Ureter (tissue), 1 donor: ENCODE data around the gene NT5C3A. TPM values are rescaled to one million over a fixed set of nuclear protein-coding genes. Genes with fewer than 3 reads are reported as not detected.
"Not testable (repeated sequence)": the region's sequence is repeated elsewhere in the genome, so short reads cannot be mapped to it uniquely, and the experiment has no call there.

Source experiments
- DNase-seq: peaks from one replicate; pipeline ENCODE4 v3.0.0-alpha.2; 2020; ENCODE audit warnings: low spot score
- total RNA-seq: library from RNA; stranded (reverse); gene quantifications from one replicate; pipeline ENCODE4 v1.2.4, GENCODE V29; 2023
- donor health status: DM: yes; HTN: yes; CAD: no.

NT5C3A gene
- 38.9 TPM for total RNA-seq

DNA sequence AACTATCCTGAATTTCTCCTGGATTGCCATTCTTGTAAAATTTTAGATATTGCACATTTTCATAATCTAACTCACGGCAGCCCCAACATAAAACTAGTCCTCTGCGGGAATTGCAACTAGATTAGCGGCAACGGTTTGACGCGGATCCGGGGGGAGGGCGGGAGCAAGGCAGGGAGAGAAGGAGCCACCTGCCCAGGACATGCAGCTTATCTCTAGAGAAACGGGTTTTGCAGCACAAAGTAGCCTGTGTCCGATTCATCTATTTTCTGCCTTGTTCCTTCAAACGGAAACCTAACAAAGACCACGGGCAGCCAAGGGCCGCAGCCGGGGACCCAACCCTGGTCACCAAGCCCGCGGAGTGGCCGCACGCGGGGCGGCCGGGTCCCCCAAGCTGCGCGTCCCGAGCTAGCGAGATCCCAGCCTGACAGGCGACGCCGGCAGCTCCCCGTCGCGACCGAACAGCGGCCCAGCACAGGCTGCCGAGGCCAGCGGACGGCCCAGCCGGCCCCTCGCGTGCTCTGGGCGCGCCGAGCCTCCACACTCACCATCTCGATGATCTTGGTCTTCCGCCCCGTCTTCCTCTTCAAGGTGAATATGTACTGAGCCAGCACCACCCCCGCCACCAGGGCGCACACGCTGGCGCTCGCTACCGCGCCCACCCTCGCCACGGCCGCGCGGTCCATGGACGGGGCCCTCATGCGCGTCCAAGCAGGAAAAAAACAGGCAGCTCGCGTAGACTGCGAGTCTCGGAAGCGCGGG, at the start of gene NT5C3A:
TSS of gene NT5C3A (minus strand) at position 754 of the 759 bp plus-strand sequence. CDS start at position 683, 71 bp downstream.
- peak; percentile 48 for DNase-seq

DNA sequence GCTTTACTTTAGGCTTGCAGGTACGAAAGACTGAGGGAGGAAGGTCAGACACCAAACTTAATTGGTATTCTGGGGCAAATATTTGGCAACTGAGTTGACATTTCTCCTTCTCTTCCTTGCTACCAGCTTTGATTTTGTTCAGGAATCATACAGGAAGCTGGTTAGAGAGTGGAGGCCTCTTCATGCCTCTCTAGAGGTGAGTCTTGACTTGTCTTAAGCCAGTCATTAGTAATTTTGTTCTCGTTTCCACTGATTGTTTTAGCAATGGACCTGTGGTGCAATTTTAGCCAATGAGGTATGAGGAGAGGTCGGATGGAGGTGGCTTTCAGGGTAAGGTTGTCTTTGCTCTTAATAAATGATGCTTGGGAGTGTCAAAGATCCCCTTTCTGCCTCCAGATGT, 49.0 kb upstream of the NT5C3A start:
- no peak for DNase-seq

DNA sequence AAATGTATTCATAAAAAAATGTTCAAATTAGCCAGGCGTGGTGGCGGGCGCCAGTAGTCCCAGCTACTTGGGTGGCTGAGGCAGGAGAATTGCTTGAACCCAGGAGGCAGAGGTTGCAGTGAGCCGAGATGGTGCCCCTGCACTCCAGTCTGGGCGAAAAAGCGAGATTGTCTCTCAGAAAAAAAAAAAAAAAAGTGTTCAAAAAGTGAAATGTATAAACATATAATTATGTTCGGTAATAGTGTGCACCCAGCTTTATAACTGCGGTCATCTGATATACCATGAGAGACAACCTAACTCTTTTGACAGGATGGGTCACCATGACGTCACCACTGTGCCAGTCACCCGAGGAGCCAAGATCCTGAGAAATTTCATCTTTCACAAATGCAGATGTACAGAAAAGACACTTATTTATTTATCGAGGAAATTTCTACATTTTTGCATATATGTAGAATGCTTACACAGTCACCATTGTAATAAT, 47.2 kb upstream of the NT5C3A start:
- DNase-seq = no peak

DNA sequence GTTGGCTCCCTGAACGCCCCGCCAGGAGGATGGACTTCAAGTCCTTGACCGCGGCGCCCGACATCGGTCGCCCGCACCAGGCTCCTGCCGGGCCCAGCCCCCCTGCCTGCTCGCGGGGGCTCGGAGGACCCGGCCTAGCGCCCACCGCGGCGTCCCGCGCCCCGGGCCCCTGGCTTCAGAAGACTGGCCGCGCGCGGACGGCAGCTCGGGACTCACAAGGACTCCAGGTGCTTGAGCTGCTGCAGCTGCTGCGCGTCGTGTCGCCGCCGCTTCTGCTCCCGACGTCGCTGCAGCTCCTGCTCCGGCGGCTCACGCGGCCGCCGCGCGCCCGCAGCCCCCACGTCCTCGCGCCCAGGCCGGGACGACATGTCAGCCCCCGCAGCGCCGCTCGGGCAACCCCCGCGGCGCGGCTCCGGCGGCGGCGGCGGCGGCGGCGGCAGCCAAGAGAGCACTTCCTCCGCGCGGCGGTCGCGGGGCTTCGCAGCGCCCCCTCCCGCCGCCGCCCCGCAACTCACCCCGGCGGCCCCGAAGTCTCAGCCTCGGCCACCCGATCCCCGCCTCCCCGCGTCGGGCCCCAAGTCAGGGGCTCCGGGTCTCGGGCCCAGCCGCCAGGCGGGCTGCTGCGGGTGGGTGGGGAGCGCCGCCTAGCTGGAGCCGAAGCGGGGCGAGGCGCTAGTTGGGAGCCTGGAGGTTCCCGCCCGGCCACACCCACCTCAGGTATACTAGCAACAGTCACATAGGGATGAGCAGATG, 46.6 kb upstream of the NT5C3A start, which contains the start of gene RP9:
TSS of gene RP9 (minus strand) at position 400 of the 753 bp plus-strand sequence. CDS start at position 368, 32 bp downstream.
- DNase-seq = peak; percentile 55

DNA sequence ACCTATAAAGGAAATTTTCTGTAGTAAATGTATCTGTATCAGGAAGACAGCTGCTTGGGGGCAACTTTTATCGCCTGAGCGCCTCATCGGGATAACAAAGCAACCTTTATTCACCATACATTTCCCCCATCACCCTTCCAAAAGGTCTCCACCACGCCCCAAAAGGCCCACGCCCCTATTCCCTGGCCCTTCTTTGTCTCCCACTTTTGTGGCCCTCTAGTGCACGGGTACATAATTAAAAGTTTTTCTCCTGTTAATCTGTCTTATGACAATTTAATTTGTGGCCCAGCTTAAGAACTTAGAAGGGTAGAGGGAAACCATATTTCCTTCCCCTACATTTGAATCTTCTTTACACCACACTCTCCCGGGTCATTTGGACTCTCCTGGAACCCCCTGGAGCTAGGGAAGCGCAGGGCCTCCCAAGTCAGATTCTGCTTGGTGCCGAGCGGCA, 46.0 kb upstream of the NT5C3A start:
- DNase-seq = no peak

DNA sequence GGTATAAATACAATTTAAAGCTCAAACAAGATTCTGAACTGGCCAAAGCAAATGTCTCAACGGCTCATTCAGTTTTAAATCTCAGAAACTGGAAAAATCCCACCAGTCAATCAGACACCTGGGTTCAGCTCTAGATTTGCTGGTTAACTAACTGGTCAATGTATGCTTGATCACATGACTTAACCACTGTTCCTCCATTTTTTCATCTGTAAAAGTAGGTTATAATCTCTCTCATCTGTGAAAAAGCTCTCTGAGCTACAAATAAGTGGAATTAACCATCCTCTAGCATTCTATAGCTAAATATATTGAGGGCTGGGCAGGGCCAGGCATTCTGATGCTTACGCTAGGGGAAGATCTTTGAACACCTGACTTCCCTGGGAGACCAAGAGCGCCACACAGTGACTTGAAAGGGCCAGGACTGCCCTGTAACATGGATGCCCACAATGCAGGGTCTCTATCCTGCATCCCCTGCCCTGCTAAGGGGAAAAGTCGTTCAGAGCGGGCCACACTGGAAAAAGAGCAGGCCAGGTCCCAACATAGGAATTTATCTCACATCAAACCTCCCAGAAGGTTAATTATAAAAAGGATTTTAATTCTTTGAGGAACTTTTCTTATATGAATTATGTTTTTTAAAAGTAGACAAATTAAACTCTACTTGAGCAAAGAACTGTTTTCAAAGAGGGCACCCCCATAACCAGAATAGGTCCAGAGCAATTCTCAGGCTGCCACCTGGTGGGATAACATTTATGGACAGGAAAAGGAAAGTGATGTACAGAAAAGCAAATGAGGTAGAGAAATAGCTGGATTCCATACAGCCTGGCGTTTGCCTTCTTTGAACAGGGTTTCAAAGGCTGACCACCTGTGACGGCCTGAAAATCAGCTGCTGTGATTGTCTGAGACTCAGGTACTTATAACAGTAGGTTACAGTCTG, 44.8 kb upstream of the NT5C3A start:
- no peak for DNase-seq

DNA sequence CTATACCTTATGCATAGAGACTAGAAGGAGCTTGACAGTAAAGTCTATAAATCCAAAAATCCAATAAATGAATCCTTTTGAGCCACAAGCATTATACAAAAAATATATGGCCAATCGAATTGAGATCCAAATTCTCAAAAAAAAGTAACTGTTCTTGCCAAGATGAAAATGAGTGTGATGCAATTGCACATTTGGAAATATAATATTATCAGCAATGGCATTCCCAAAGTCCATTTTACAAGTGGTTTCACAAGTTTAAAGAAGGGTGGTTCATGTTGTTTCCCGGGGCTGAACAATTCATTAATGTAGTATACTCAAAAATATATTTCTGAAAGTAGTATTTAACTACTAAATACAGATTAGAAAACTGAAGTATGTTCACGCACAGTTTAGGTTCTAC, 39.3 kb upstream of the NT5C3A start:
- no peak for DNase-seq

DNA sequence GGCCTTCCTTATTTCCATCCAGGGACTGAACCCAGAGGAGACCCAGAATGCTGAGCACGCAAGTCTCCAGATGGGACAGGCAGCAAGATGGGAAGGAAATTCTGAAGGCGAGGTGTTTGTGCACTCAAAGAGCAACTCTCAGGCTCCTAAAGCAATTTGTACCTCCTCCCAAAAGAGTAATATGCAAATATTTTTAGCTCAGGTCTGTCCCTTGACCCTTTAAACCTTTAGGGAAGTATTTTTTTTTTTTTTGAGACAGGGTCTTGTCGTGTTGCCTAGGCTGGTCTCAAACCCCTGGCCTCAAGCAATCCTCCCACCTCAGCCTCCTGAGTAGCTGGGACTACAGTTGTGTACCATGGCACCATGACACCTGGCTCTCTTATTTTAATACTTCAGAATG, 38.2 kb upstream of the NT5C3A start:
- no peak for DNase-seq

DNA sequence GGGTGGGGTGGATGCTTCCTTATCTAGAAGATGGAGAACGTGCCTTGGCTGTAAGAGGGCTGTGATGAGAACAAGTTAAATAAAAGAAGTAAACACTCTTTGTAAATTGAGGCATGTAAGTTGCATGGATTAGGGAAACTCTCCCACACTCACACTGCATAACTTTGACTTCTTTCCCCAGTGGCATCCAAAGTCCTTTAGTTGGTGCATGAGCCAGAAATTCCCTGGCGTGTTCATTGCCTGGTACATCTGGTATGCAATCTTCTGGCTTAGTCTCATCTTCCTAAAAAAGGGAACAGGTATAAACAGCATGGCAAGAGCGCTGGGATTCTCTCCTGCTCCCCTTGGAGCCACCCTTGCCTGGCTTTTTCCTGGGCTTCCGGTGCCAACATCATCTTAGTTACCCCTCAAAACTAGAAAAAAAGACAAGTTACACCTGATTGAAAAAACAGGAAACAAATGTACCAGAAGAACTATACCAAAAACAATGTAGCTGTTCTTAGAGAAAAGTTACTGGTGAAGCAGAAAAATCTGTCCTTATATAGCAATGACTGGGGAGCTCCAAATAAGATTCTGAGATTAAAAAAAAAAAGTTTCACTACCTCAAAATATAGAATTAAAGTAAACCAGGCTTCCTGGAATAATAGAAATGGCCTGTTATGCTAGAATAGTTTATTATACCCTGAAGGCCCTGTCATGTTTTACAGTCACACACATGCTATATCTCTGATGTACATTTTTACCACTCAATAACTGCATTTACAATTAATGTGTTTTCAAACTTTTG, 36.8 kb upstream of the NT5C3A start:
- DNase-seq = no peak

DNA sequence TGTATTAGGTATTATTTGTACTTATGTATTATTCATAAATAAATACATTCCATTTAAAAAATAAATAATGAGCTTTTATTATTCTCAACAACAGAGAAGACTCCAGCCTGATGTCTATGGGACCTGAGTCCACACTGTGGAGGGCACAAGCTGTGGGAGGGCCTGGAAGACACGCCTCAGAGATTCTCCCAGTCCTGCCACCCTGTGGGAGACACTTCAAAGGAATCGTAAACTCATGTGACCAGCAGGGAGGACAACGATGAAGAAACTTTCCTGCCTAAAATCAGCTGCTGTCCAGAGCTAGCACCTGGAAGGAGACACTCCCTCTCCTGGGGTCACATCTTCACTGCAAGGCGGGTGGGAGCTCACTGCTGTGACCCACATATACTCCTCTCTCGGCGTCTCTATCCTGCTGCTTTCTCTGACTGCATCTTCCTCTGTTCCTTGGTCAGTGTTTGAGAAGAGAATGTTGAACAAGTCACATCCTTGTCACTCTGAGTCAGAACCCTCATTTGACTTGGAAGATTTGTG, 32.2 kb upstream of the NT5C3A start:
- not testable (repeated sequence) for DNase-seq

DNA sequence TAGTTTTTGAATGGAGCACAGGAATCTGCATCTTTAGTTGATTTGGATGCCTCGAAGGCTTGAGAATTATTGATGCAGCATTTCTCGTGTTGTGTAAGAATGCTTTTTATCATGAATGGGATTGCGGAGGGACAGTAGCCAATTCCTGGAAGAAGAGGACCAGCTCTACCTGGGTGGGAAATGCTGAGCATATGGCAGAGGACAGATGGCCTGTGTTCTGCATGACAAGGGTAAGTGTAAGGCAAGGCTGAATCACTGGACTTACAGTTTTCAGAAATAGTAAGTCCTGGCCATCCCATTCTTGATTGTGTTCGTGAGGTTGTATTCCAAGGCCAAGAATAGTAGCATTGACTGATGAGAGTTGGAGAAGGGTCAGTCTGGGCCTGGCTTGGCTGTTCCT, 30.7 kb upstream of the NT5C3A start:
- no peak for DNase-seq

DNA sequence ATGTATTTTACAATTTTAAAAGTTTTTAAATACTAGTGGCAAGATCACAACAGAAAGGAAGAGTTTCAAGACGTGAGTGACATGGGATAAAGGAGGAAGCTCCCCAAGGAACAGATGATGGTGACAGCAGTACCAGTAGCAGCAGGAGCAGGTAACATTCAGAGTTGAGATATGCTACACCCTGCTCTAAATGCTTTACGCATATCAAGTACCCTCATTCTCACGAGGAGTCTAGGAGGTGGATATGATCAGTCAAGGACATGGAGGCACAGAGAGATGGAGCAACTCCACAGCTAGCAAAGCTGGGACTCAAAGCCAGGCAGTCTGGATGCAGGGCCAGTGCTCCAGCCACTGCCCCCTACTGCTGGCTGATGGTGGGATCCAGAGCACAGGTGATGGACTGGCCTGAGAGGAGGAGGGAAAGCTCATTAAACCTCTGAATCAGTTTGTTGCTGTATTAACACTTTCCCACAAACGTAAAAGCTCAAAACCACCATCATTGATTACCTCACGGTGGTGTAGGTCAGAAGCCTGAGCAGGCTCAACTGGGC, 29.1 kb upstream of the NT5C3A start:
- no peak for DNase-seq

DNA sequence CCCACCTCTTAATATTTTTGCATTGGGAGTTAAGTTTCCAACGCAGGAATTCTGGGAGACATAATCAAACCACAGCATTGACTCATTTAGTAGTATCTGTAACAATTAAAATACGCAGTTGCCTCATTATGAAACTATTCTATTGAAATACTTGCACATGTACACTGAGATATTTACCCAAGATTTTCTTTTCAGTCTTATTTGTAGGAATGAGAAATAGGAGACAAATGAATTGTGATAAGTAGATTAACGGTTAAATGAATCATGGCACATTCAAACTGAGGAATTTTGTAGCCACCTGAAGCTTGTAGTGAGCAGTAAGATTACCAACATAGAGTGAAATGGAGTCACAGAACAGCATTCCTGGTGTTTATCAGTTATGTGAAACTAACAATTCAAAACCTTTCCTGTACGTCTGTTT, 28.5 kb upstream of the NT5C3A start:
- DNase-seq = no peak

DNA sequence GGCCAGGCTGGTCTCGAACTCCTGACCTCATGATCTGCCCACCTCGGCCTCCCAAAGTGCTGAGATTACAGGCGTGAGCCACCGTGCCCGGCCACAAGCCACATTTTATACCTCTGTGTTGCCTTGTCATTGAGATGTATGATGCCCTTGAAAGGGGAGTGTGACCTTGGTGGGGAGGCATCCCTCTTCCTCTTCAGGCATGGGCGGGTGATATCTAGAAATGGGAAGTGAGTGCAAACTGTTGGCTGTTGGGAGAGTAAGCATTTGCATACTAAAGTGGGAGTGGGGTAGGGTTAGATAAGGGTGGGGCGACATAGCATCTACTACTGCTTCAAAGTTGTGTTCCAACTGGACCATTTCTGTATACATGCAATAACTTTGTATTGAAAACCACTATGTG, 26.6 kb upstream of the NT5C3A start:
- no peak for DNase-seq

DNA sequence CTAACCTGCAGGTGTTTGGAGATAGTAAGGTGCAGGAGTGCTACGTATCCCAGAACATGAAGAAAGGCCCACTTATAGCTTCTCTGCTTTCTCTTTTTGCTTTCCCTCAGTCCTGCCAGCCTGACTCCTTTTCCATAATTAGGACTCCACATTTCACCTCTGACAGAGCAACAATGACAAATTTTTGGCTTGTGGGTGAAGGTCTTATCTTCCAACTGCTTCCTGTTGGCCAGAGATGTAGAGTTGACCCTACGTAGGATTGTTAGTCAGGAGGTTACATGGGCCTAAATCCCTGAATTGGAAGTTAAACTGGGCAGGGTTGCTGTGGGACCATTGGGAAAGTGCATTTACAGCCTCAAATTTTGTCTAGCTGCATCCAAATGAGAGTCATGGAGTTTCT, 25.3 kb upstream of the NT5C3A start:
- DNase-seq = no peak

DNA sequence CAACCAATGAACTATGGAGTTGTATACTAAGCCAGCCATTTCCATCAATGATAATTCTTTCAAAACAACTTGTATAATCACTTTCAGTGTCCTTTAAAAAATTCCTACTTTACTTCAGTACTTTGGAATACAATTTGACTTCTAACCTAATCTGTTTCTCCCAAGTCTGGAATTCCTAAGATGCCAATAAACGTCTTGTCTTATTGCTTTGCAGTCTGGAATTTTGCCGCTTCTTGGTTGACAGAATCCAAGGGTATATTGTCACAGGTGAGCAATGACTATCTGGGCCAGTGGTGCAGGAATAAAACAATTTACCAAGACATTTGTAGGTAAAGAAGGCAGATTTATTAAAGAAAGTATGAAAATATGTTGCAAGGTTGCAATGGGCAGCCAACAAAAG, 24.8 kb upstream of the NT5C3A start:
- no peak for DNase-seq

DNA sequence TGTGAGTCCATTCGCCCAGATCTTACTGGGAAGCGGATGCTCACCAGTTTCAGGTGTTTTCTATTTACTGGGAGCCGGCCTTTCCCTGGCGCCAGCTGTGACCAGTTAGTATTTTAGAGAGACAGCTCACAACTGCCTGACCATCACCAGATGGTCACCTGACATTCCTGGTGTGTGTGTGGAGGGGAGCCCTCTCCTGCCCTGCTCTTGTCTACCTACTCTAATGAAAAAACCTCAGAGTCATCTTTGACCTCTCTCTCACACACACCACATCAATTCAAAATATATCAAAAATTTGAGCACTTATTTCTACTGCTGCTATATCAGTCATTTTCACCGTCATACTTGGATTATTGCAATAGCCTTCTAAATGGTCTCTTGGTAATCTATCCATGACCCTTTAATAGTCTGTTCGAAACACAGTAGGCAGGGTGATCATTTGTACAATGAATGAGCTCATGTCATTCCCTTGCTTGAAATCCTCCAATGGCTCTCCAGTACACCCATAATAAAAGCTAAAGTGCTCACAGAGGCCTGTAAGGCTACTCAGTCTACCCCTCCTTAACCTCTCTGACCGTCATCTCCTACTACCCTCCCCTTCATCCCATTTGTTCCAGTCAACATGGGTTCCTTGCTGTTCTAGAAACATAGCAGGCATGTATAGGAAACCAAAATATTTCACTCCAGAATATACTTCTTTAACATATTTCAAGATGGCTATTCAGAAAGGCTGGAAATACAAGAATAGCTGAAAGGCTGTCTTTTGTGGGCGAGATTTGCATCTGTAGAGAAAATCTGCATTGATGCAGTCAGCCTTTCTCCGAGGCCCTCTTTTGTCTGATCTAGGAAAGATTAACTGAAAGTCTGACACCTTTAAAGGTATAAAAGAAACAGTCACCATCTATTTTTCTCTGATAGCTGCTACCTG, 17.5 kb upstream of the NT5C3A start:
- DNase-seq = no peak

DNA sequence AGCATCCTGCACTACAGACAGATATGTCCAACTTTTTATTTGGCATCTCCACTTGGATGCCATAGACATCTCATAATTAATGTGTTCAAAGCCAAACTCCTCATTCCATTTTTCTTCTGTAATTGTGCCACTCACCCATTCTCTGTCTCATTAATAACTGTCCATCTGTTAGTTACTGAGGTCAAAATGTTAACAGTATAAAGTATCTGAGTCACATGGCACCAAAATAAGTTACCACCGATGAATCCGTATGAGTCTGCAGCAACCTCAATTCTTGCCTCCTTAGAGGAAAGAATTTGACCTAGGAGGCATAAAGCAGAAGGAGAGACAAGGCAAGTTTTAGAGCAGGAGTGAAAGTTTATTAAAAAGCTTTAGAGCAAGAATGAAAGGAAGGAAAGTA, 16.5 kb upstream of the NT5C3A start:
- no peak for DNase-seq

DNA sequence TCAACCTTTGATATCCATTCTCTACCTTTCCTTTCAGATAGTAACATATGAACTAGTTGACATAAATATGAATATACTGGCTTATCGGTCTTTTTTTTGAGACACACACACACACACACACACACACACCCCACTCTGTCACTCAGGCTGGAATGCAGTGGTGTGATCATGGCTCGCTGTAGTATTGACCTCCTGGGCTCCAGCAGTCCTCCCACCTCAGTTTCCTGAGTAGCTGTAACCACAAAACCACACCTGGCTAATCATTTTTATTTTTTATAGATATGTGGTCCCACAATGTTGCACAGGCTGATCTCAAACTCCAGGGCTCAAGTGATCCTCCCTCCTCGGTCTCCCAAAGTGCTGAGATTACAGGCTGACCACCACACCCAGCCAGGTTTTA, 14.2 kb upstream of the NT5C3A start:
- DNase-seq = no peak
